A549 (cell line): ENCODE measurements around the gene CCND2. TPM values are rescaled to one million over a fixed set of nuclear protein-coding genes. Genes with fewer than 3 reads are reported as not detected.
A peak's percentile ranks its signal among the peaks of the same experiment; 100 is the strongest.

Experiments used
- ATAC-seq, 2 experiments: fragments of 200-7000 bp in 1 of 2; fragments of >200 bp in 1 of 2; cut with Nextera tagmentation in 1 of 2; cut with Tn5 transposase in 1 of 2; 3 replicates each; pipeline versions ENCODE4 v1.8.0 to v1.9.1; 2018 to 2020; ENCODE audit warnings: mild to moderate bottlenecking in 1 of 2, moderate library complexity in 1 of 2
- CTCF ChIA-PET: fragments of 300-600 bp; sonication (Branson Sonifier 250); formaldehyde crosslinking; extraction: SDS; loops from one replicate; lab custom pipeline; 2021; ENCODE audit warnings: antibody characterized with exemption, inconsistent platforms; lab: Yijun Ruan, JAX
- POLR2A ChIA-PET: fragments of 350-600 bp; formaldehyde crosslinking; extraction: SDS; loops from one replicate; lab custom pipeline; 2021; ENCODE audit warnings: antibody characterized with exemption, inconsistent platforms; lab: Yijun Ruan, JAX
- DNase-seq, 2 experiments: peaks; one replicate each; pipeline versions ENCODE4 v3.0.0 to v3.0.0-alpha.2; 2011 to 2016; ENCODE audit warnings: low read depth in 1 of 2, low spot score in 1 of 2
- FAIRE-seq: peaks from 2 replicates; lab custom pipeline; 2011; peaks lifted over from hg19 to GRCh38; lab: Jason Lieb, UNC
- H3K27ac ChIP-seq, 2 experiments: fragments of >200 bp; sonication (Bioruptor Twin); formaldehyde crosslinking; 3 replicates each; pipeline ENCODE4 v1.5.1; 2016 to 2017
- H3K4me1 ChIP-seq: fragments of >200 bp; sonication (Bioruptor Twin); formaldehyde crosslinking; 3 replicates; pipeline ENCODE4 v1.6.1; 2016
- H3K4me2 ChIP-seq: fragments of >200 bp; sonication (Bioruptor Twin); formaldehyde crosslinking; 3 replicates; pipeline ENCODE4 v1.6.1; 2016
- H3K4me3 ChIP-seq: fragments of >200 bp; sonication (Bioruptor Twin); formaldehyde crosslinking; 3 replicates; pipeline ENCODE4 v1.5.1; 2016
- H3K9me3 ChIP-seq: fragments of >200 bp; sonication (Bioruptor Twin); formaldehyde crosslinking; 3 replicates; pipeline ENCODE4 v1.6.1; 2016
- CBX8 ChIP-seq: fragments of 200-600 bp; sonication (generic); IDR thresholded peaks from 2 replicates; pipeline ENCODE4 v1.6.1; 2016
- CHD2 ChIP-seq: fragments of 150-350 bp; IDR thresholded peaks from 2 replicates; pipeline ENCODE4 v1.6.1; 2014; ENCODE audit warnings: low read length; ENCODE audit not compliant: partially characterized antibody
- EP300 ChIP-seq, 2 experiments: fragments of >200 bp; sonication (Bioruptor Twin); formaldehyde crosslinking; IDR thresholded peaks; 2 replicates in 1 of 2; 3 replicates in 1 of 2; pipeline ENCODE4 v1.6.1; 2016 to 2017
- FOSL2 ChIP-seq, 2 experiments: fragments of 450-650 bp in 1 of 2; fragments of >200 bp in 1 of 2; sonication (Bioruptor Twin) in 1 of 2; formaldehyde crosslinking; IDR thresholded peaks; 2 replicates each; pipeline versions ENCODE4 v1.5.0 to v1.6.1; 2016 to 2020; ENCODE audit warnings: mild to moderate bottlenecking in 1 of 2, moderate library complexity in 1 of 2
- JUNB ChIP-seq: fragments of >200 bp; sonication (Bioruptor Twin); formaldehyde crosslinking; IDR thresholded peaks from 2 replicates; pipeline ENCODE4 v1.6.1; 2016
- NPAS2 ChIP-seq: fragments of 250-450 bp; sonication (Bioruptor Pico); IDR thresholded peaks from 2 replicates; pipeline ENCODE4 v1.8.0; 2022; ENCODE audit warnings: mild to moderate bottlenecking, moderate library complexity, borderline replicate concordance
- RFX5 ChIP-seq: fragments of 450-650 bp; IDR thresholded peaks from 2 replicates; pipeline ENCODE4 v1.7.1; 2014; ENCODE audit warnings: antibody characterized with exemption, mild to moderate bottlenecking, moderate library complexity
- RNF2 ChIP-seq: fragments of 200-600 bp; sonication (generic); IDR thresholded peaks from 2 replicates; pipeline ENCODE4 v1.6.1; 2016; ENCODE audit warnings: low read depth, mild to moderate bottlenecking, antibody characterized with exemption, moderate library complexity, borderline replicate concordance
- SMC3 ChIP-seq: fragments of >200 bp; sonication (Bioruptor Twin); formaldehyde crosslinking; IDR thresholded peaks from 3 replicates; pipeline ENCODE4 v1.6.1; 2018; ENCODE audit warnings: inconsistent platforms
- ZFP36 ChIP-seq: fragments of 450-650 bp; IDR thresholded peaks from 2 replicates; pipeline ENCODE4 v1.6.1; 2014; ENCODE audit warnings: borderline replicate concordance; ENCODE audit not compliant: partially characterized antibody
- ZNF302 ChIP-seq: fragments of 250-450 bp; sonication (Bioruptor Pico); IDR thresholded peaks from 2 replicates; pipeline ENCODE4 v1.9.0; 2021; ENCODE audit warnings: inconsistent platforms, mild to moderate bottlenecking, moderate library complexity
- WGBS: methylation state at CpG from one replicate; pipeline ENCODE4 v1.1.6; 2017; ENCODE audit errors: missing lambda C conversion rate; 5-methylcytosine and 5-hydroxymethylcytosine counted together
- polyA plus RNA-seq, 4 experiments: library from polyadenylated mRNA; depleted of rRNA in 3 of 4; stranded (reverse); fragments of >200 nt; fragmentation: RNase III in 1 of 4; extraction: RNeasy Plus Mini Kit Qiagen cat#74134 plus additional on column Dnase treatment in 1 of 4; gene quantifications; 2 replicates in 3 of 4; 3 replicates in 1 of 4; pipeline ENCODE4 v1.2.3, GENCODE V29; 2011 to 2017
- TF ChIP-seq, protein P1 (sequence below): IDR thresholded peaks from 2 replicates; pipeline ENCODE4 v1.6.1; 2012

Gene CCND2
- polyA plus RNA-seq, 2 of the 4 experiments (the other 2 are of a cell fraction): 0.18 TPM; not detected in 1

DNA sequence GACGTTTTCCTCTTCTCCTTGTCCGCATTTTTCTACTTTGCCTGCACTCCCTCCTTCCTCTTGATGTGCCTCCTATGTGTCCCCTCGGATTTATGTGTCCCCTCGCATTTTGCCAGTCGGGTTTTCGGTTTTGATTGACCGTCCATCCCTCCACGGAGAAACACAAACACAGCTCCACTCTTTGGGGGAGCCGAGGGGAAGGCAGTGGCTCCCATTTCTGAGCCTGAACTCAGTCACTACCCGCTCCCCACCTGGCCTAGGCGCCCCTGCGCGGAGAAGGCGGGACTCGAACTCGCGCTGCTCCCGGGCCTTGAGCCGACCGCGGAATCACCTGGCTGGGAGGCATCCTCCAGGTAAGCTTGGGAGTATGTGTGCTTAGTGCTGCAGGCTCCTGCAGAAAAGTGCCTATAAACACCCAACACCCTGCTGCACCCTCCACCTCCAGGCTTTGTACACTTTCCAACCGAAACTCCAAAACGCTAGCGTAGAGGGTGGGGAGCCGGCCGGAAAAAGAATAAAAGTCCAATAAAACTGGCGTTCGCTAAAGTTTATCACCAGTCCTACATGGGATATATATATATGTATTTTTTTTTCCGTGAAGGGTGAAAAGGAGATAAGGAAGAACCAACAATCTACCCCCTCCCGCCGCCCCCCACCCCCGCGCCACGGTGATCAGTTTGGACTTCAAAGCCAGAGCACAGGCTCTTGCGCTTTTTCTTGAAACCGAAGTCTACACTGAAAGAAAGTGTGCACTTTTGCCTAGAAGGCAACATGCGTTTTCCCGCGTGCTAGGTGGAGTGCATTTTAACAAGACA lies 3.3 kb upstream of the CCND2 start:
- Histone ChIP-seq H3K4me2 (peak overlapping the region; percentile 78), H3K4me3 (peak overlapping the region; percentile 40; the same call in 2 of the 3 replicates), H3K9me3 (no peaks in the 10 kb centered on the region), H3K27ac (no peak overlapping the region), H3K4me1 (peaks cover 64% of the 10 kb centered on the region)
- 4% methylated on average over 39 of the region's 39 CpGs for WGBS
- FAIRE-seq (no peak), DNase-seq (no peak), ATAC-seq (no peak)
- CTCF ChIA-PET: interaction anchor here (0.6 to 1.4 kb wide), 4 partner anchors 263 to 970 kb away, joined by 3 to 4 read pairs (median 3); no protein-coding TSS in a partner anchor
- POLR2A ChIA-PET: interaction anchor here (0.7 kb wide), 1 partner anchor 388 kb away, joined by 4 read pairs; no protein-coding TSS in a partner anchor
- TF ChIP-seq ZNF302 (CRISPR knock-in tag) (no peak), RNF2 (0 out of 2 replicates have a peak, but pooled peaks have one; percentile 38)

- DNase-seq: no peak
- Histone ChIP-seq H3K4me2 (peak overlapping the region; percentile 78), H3K4me3 (peak overlapping the region; percentile 30; the same call in 2 of the 3 replicates), H3K4me1 (peaks cover 66% of the 10 kb centered on the region), H3K9me3 (no peaks in the 10 kb centered on the region), H3K27ac (no peak overlapping the region)
- POLR2A ChIA-PET: interaction anchor here (0.7 kb wide), 1 partner anchor 389 kb away, joined by 4 read pairs; no protein-coding TSS in a partner anchor
- CTCF ChIA-PET: interaction anchor here (0.6 to 1.4 kb wide), 7 partner anchors 264 to 971 kb away, joined by 3 to 4 read pairs (median 3); no protein-coding TSS in a partner anchor
- ATAC-seq: peak in 1 of 2 experiments; percentile 16; a peak in 2 of 6 replicates
- no peak for FAIRE-seq
- 4% methylated on average over 52 of the region's 52 CpGs for WGBS
- TF ChIP-seq CBX8 (peak; percentile 77; the same call in 1 of the 2 replicates), FOSL2 (IDR thresholded peaks at IDR 0.05) (no peak), FOSL2 (CRISPR knock-in tag; IDR thresholded peaks at IDR 0.05) (no peak), RNF2 (peak; percentile 81; the same call in 1 of the 2 replicates), CHD2 (no peak), ZFP36 (no peak), ZNF302 (CRISPR knock-in tag) (no peak), NPAS2 (CRISPR knock-in tag) (no peak)
Observed at GRCh38 chr12:4270831-4271716, 2.5 kb upstream of the CCND2 start.

GRCh38 chr12:4271717-4272423 lies 1.7 kb upstream of the CCND2 start:
- Histone ChIP-seq H3K9me3 (no peaks in the 10 kb centered on the region), H3K4me1 (peaks cover 69% of the 10 kb centered on the region), H3K4me3 (peak overlapping the region; percentile 30; the same call in 2 of the 3 replicates), H3K27ac (no peak overlapping the region), H3K4me2 (peak overlapping the region; percentile 78)
- ATAC-seq (peak in 1 of 2 experiments; percentile 52; a peak in 3 of 6 replicates), FAIRE-seq (no peak), DNase-seq (no peak)
- POLR2A ChIA-PET: interaction anchor here (0.7 to 0.9 kb wide), 2 partner anchors 124 to 225 kb away, joined by 5 to 7 read pairs; no protein-coding TSS in a partner anchor
- TF ChIP-seq, protein P1, sequence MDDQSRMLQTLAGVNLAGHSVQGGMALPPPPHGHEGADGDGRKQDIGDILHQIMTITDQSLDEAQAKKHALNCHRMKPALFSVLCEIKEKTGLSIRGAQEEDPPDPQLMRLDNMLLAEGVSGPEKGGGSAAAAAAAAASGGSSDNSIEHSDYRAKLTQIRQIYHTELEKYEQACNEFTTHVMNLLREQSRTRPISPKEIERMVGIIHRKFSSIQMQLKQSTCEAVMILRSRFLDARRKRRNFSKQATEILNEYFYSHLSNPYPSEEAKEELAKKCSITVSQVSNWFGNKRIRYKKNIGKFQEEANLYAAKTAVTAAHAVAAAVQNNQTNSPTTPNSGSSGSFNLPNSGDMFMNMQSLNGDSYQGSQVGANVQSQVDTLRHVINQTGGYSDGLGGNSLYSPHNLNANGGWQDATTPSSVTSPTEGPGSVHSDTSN: no peak
- TF ChIP-seq SMC3 (no peak), EP300 (IDR thresholded peaks at IDR 0.05) (no peak), RFX5 (peak; percentile 92), JUNB (no peak)
- 3% methylated on average over 32 of the region's 43 CpGs for WGBS
- CTCF ChIA-PET: interaction anchor here (0.6 to 1.4 kb wide), 7 partner anchors 195 to 972 kb away, joined by 3 to 4 read pairs (median 3); no protein-coding TSS in a partner anchor
